HepG2 (cell line): ENCODE measurements around the gene LYZL2. TPM values are rescaled to one million over a fixed set of nuclear protein-coding genes. Genes with fewer than 3 reads are reported as not detected.

Experiments used
- ATAC-seq: fragments of 200-7000 bp; cut with Tn5 transposase; 3 replicates; pipeline ENCODE4 v1.9.1; 2020; ENCODE audit warnings: mild to moderate bottlenecking, moderate library complexity
- BruUV-seq: library from RNA; stranded (reverse); fragments of 400-500 nt; replicated peaks from 2 replicates; lab custom pipeline; 2021; lab: Mats Ljungman, UMichigan
- CTCF ChIA-PET: fragments of 300-600 bp; formaldehyde crosslinking; extraction: SDS; loops from one replicate; lab custom pipeline; 2021; ENCODE audit warnings: low total read pairs, inconsistent platforms, low intra/inter-chr PET ratio; lab: Yijun Ruan, JAX
- POLR2A ChIA-PET: fragments of 350-600 bp; sonication (Branson Sonifier 250); formaldehyde crosslinking; loops from one replicate; lab custom pipeline; 2020; ENCODE audit warnings: antibody characterized with exemption, inconsistent platforms; lab: Yijun Ruan, JAX
- DNase-seq: peaks from one replicate; pipeline ENCODE4 v3.0.0-alpha.2; 2015; ENCODE audit warnings: low spot score
- FAIRE-seq: peaks from 3 replicates; lab custom pipeline; 2011; peaks lifted over from hg19 to GRCh38; lab: Jason Lieb, UNC
- H2AFZ ChIP-seq: one replicate; pipeline ENCODE4 v1.6.1; 2011; ENCODE audit warnings: low read length, inconsistent platforms
- H3K27ac ChIP-seq: fragments of 300-600 bp; 3 replicates; pipeline ENCODE4 v1.8.0; 2011; ENCODE audit warnings: mixed run types, mild to moderate bottlenecking, mixed read lengths, low read length, inconsistent platforms; ENCODE audit not compliant: insufficient read depth; ENCODE audit errors: extremely low read length
- H3K27me3 ChIP-seq, 2 experiments: fragments of 200-600 bp in 1 of 2; 2 replicates in 1 of 2; 3 replicates in 1 of 2; pipeline versions ENCODE4 v1.6.0 to v1.8.0; 2011; ENCODE audit warnings: low read length in 2 of 2, mild to moderate bottlenecking in 2 of 2, moderate library complexity in 2 of 2, inconsistent platforms in 1 of 2; ENCODE audit not compliant: insufficient read depth in 2 of 2, control insufficient read depth in 1 of 2
- H3K36me3 ChIP-seq, 2 experiments: fragments of 200-600 bp in 1 of 2; replicated peaks in 1 of 2; 2 replicates in 1 of 2; 3 replicates in 1 of 2; pipeline versions ENCODE4 v1.5.1 to v1.8.0; 2011; ENCODE audit warnings: low read length in 2 of 2, inconsistent platforms in 1 of 2; ENCODE audit not compliant: insufficient read depth in 2 of 2, control insufficient read depth in 1 of 2
- H3K4me1 ChIP-seq: 2 replicates; pipeline ENCODE4 v1.5.1; 2012; ENCODE audit warnings: low read length, inconsistent platforms; ENCODE audit not compliant: insufficient read depth
- H3K4me2 ChIP-seq: 2 replicates; pipeline ENCODE4 v1.6.0; 2011; ENCODE audit warnings: low read depth, low read length, inconsistent platforms
- H3K4me3 ChIP-seq, 3 experiments: fragments of 200-600 bp in 1 of 3; sonication (generic), shearing (Covaris generic) in 1 of 3; replicated peaks in 1 of 3; 2 replicates each; pipeline ENCODE4 v1.5.1; 2011 to 2016; ENCODE audit warnings: low read length in 3 of 3, inconsistent platforms in 2 of 3, low read depth in 2 of 3, mild to moderate bottlenecking in 2 of 3, control low read depth in 1 of 3, mixed read lengths in 1 of 3; ENCODE audit not compliant: insufficient read depth in 1 of 3
- H3K79me2 ChIP-seq: one replicate; pipeline ENCODE4 v1.6.1; 2011; ENCODE audit warnings: low read length, inconsistent platforms; ENCODE audit not compliant: insufficient read depth
- H3K9ac ChIP-seq: 2 replicates; pipeline ENCODE4 v1.6.0; 2011; ENCODE audit warnings: mild to moderate bottlenecking, low read depth, low read length, inconsistent platforms; ENCODE audit not compliant: insufficient read depth
- H3K9me3 ChIP-seq: 2 replicates; pipeline ENCODE4 v1.5.1; 2012; ENCODE audit warnings: mild to moderate bottlenecking, low read length
- H4K20me1 ChIP-seq: 2 replicates; pipeline ENCODE4 v1.6.0; 2011; ENCODE audit warnings: inconsistent platforms, mild to moderate bottlenecking, low read length, moderate library complexity; ENCODE audit not compliant: insufficient read depth
- BORCS8-MEF2B ChIP-seq: sonication (generic); formaldehyde crosslinking; IDR thresholded peaks from 2 replicates; pipeline ENCODE4 v1.8.0; 2022; ENCODE audit warnings: mild to moderate bottlenecking, missing genetic modification reagents
- CEBPB ChIP-seq: IDR thresholded peaks from 2 replicates; pipeline ENCODE4 v1.6.1; 2011; ENCODE audit warnings: low read depth, low read length, improper control_type of control experiment, borderline replicate concordance
- EP300 ChIP-seq, 3 experiments: sonication (generic) in 1 of 3; formaldehyde crosslinking in 1 of 3; IDR thresholded peaks; 2 replicates each; pipeline versions ENCODE4 v1.5.1 to v1.6.1; 2011 to 2020; ENCODE audit warnings: low read depth in 2 of 3, low read length in 2 of 3, borderline replicate concordance in 1 of 3, improper control_type of control experiment in 1 of 3, mild to moderate bottlenecking in 1 of 3, missing genetic modification reagents in 1 of 3, moderate library complexity in 1 of 3
- ERF ChIP-seq: IDR thresholded peaks from 2 replicates; pipeline ENCODE4 v1.6.1; 2018; ENCODE audit warnings: missing biosample characterization, missing genetic modification reagents
- FOXK1 ChIP-seq: sonication (generic); formaldehyde crosslinking; IDR thresholded peaks from 2 replicates; pipeline ENCODE4 v1.4.0; 2020; ENCODE audit warnings: low read depth, missing genetic modification reagents, borderline replicate concordance
- KDM5A ChIP-seq: fragments of 200-600 bp; sonication (generic); IDR thresholded peaks from 2 replicates; pipeline ENCODE4 v1.7.0; 2018; ENCODE audit warnings: antibody characterized with exemption, mild to moderate bottlenecking, low read length, borderline replicate concordance
- KMT2B ChIP-seq: IDR thresholded peaks from 2 replicates; pipeline ENCODE4 v1.6.1; 2016; ENCODE audit warnings: missing genetic modification reagents, missing compliant biosample characterization
- NCOA2 ChIP-seq: sonication (generic); formaldehyde crosslinking; IDR thresholded peaks from 2 replicates; pipeline ENCODE4 v1.8.0; 2022; ENCODE audit warnings: inconsistent platforms
- NFIC ChIP-seq: IDR thresholded peaks from 2 replicates; pipeline ENCODE4 v1.6.1; 2012; ENCODE audit warnings: mild to moderate bottlenecking, low read length, inconsistent platforms
- NR2F6 ChIP-seq, 2 experiments: IDR thresholded peaks; 2 replicates each; pipeline ENCODE4 v1.6.1; 2016; ENCODE audit warnings: antibody characterized with exemption in 1 of 2, mild to moderate bottlenecking in 1 of 2
- ONECUT2 ChIP-seq: sonication (generic); formaldehyde crosslinking; IDR thresholded peaks from 2 replicates; pipeline ENCODE4 v1.4.0; 2020; ENCODE audit warnings: missing genetic modification reagents
- PHF21A ChIP-seq: sonication (generic); formaldehyde crosslinking; IDR thresholded peaks from 2 replicates; pipeline ENCODE4 v1.5.0; 2020; ENCODE audit warnings: mild to moderate bottlenecking, missing genetic modification reagents
- RARA ChIP-seq: IDR thresholded peaks from 2 replicates; pipeline ENCODE4 v1.6.1; 2016; ENCODE audit warnings: missing genetic modification reagents, missing compliant biosample characterization
- RBM39 ChIP-seq: fragments of 200-400 bp; formaldehyde crosslinking; IDR thresholded peaks from one replicate; pipeline ENCODE4 v1.6.1; 2018; ENCODE audit warnings: antibody characterized with exemption, mild to moderate bottlenecking, low read depth, low read length; ENCODE audit not compliant: poor library complexity, severe bottlenecking
- RNF2 ChIP-seq: fragments of 450-650 bp; conservative IDR thresholded peaks from 2 replicates; pipeline ENCODE4 v1.6.1; 2016; ENCODE audit warnings: low read depth
- SP2 ChIP-seq: sonication (generic); formaldehyde crosslinking; IDR thresholded peaks from 2 replicates; pipeline ENCODE4 v1.5.1; 2020; ENCODE audit warnings: mild to moderate bottlenecking, missing genetic modification reagents
- THAP11 ChIP-seq: IDR thresholded peaks from 2 replicates; pipeline ENCODE4 v1.6.1; 2016; ENCODE audit warnings: missing biosample characterization, missing genetic modification reagents
- ZBTB1 ChIP-seq: sonication (generic); formaldehyde crosslinking; IDR thresholded peaks from 2 replicates; pipeline ENCODE4 v1.4.0; 2020; ENCODE audit warnings: missing genetic modification reagents, borderline replicate concordance
- ZBTB21 ChIP-seq: sonication (generic); formaldehyde crosslinking; IDR thresholded peaks from 2 replicates; pipeline ENCODE4 v1.4.0; 2020; ENCODE audit warnings: missing genetic modification reagents
- ZNF256 ChIP-seq: sonication (generic); formaldehyde crosslinking; conservative IDR thresholded peaks from 2 replicates; pipeline ENCODE4 v1.4.0; 2020; ENCODE audit warnings: missing genetic modification reagents
- ZNF451 ChIP-seq: sonication (generic); formaldehyde crosslinking; IDR thresholded peaks from 2 replicates; pipeline ENCODE4 v1.5.0; 2020; ENCODE audit warnings: mild to moderate bottlenecking, missing genetic modification reagents
- ZNF484 ChIP-seq: sonication (generic); formaldehyde crosslinking; IDR thresholded peaks from 2 replicates; pipeline ENCODE4 v1.5.1; 2020; ENCODE audit warnings: mild to moderate bottlenecking, low read depth, missing genetic modification reagents, borderline replicate concordance
- WGBS: methylation state at CpG from one replicate; pipeline ENCODE4 v1.1.6; 2017; ENCODE audit warnings: low lambda C conversion rate; 5-methylcytosine and 5-hydroxymethylcytosine counted together
- in situ Hi-C: cut with HindIII; loops from 2 replicates; pipeline ENCODE4 v1.10.0; 2017; ENCODE audit warnings: low pct_unique_long_range_greater_than_20kb; ENCODE audit not compliant: extremely low pct_ligation_motif_present
- intact Hi-C: fragments of 100-400 bp; cut with micrococcal nuclease; formaldehyde crosslinking; loops from one replicate; pipeline ENCODE4 v1.10.0; 2022; ENCODE audit not compliant: unreplicated experiment
- polyA plus RNA-seq, 8 experiments: library from polyadenylated mRNA; depleted of rRNA in 3 of 8; stranded (reverse) in 7 of 8; unstranded in 1 of 8; fragments of >200 nt; fragmentation: Illumina TruSeq in 4 of 8; extraction: Trizol in 4 of 8; gene quantifications; 2 replicates each; pipeline versions ENCODE4 v1.2.1 to v1.2.3, GENCODE V29; 2011 to 2016; ENCODE audit warnings: low read depth in 4 of 8, missing spikeins in 1 of 8, mixed read lengths in 1 of 8; ENCODE audit not compliant: insufficient read depth in 1 of 8
- total RNA-seq, 5 experiments: library from RNA; depleted of rRNA; stranded (reverse); fragments of >200 nt; fragmentation: Illumina TruSeq; extraction: Trizol; gene quantifications; 2 replicates each; pipeline ENCODE4 v1.2.3, GENCODE V29; 2016; ENCODE audit warnings: low read depth in 1 of 5
- TF ChIP-seq, protein P1 (sequence below): sonication (generic); formaldehyde crosslinking; IDR thresholded peaks from 2 replicates; pipeline ENCODE4 v1.4.0; 2020; ENCODE audit warnings: mild to moderate bottlenecking, missing genetic modification reagents
- TF ChIP-seq, protein P2 (sequence below): sonication (generic); formaldehyde crosslinking; IDR thresholded peaks from 2 replicates; pipeline ENCODE4 v1.8.0; 2023; ENCODE audit warnings: mild to moderate bottlenecking, missing genetic modification reagents

Gene LYZL2
- total and polyA plus RNA-seq, 2 of the 13 experiments (the other 11 are each of a cell fraction or from before 2014, with no cell fraction given) = 0.20 to 0.63 TPM

DNA sequence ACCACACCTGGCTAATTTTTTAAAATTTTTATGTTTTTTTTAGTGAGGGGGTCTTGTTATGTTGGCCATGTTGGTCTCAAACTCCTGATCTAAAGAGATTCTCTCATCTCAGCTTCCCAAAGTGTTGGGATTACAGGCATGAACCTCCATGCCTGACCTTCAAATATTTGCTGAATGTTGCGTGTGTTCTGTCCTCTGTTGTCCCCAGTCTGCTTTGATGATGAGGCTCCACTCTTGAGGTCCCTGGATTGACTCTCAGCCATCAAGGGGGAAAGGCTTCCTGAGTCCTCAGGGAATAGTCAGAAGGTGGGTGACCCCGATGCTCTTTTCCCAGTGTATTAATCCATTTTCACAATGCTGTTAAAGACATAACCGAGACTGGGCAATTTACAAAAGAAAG, 26.0 kb downstream of the LYZL2 start (continued):
- no peak for TF ChIP-seq ZNF484
- TF ChIP-seq, protein P1, sequence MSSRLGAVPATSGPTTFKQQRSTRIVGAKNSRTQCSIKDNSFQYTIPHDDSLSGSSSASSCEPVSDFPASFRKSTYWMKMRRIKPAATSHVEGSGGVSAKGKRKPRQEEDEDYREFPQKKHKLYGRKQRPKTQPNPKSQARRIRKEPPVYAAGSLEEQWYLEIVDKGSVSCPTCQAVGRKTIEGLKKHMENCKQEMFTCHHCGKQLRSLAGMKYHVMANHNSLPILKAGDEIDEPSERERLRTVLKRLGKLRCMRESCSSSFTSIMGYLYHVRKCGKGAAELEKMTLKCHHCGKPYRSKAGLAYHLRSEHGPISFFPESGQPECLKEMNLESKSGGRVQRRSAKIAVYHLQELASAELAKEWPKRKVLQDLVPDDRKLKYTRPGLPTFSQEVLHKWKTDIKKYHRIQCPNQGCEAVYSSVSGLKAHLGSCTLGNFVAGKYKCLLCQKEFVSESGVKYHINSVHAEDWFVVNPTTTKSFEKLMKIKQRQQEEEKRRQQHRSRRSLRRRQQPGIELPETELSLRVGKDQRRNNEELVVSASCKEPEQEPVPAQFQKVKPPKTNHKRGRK (CRISPR knock-in tag) = no peak
- TF ChIP-seq RBM39 = no peak
- TF ChIP-seq BORCS8-MEF2B (CRISPR knock-in tag) = no peak
- TF ChIP-seq ZNF256 (CRISPR knock-in tag) = no peak
- TF ChIP-seq PHF21A (CRISPR knock-in tag) = no peak

DNA sequence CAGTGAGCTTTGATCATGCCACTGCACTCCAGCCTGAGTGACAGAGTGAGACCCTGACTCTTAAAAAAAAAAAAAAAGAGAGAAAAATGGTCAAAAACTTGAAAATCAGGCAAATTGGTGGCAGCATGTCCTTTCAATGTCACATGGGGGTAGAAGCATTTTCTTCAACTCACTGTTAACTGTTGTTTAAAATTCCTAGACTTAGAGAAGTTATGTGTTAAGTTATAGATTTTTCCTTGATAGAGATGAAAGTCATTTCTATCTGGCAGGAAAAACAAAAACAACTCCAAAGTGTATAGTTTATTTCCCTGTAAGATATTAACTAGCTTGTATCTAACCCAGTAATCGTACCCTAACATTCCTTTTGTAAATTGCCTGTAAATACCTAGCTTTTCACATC, 26.8 kb downstream of the LYZL2 start:
- no peaks in the 10 kb centered on the region for H3K9me3 ChIP-seq
- H4K20me1 ChIP-seq = no peaks in the 10 kb centered on the region
- no peak overlapping the region for H2AFZ ChIP-seq
- CTCF ChIA-PET = no interaction called here
- H3K4me2 ChIP-seq = no peak overlapping the region
- ATAC-seq (no peak), FAIRE-seq (no peak), DNase-seq (no peak)
- BruUV-seq = no TSS peak
- in situ Hi-C loops (loop anchor here (10.0 kb wide), 1 partner anchor 1288 kb away; no protein-coding TSS in a partner anchor), intact Hi-C loops (no loop called here)
- peak overlapping the region; percentile 97 for H3K27ac ChIP-seq
- H3K36me3 ChIP-seq = no peaks in the 10 kb centered on the region
- POLR2A ChIA-PET = interaction anchor here (0.6 to 5.2 kb wide), 5 partner anchors 11 to 169 kb away, joined by 3 to 30 read pairs (median 5); partner anchors contain the start of gene MAP3K8
- 9% methylated on average over 1 of the region's 1 CpG for WGBS
- H3K4me3 ChIP-seq = no peak overlapping the region; a peak in 1 of 6 replicates
- H3K27me3 ChIP-seq = no peaks in the 10 kb centered on the region
- no peaks in the 10 kb centered on the region for H3K79me2 ChIP-seq
- H3K4me1 ChIP-seq = peaks cover 71% of the 10 kb centered on the region
- no peak overlapping the region for H3K9ac ChIP-seq
- no peak for TF ChIP-seq ZBTB21 (CRISPR knock-in tag)
- TF ChIP-seq EP300 (IDR thresholded peaks at IDR 0.05; ENCODE audit: low read depth in 2 of 2, low read length in 2 of 2) = peak in 1 of 2 experiments; percentile 83; a peak in 1 of 4 replicates
- TF ChIP-seq EP300 (CRISPR knock-in tag; IDR thresholded peaks at IDR 0.05; ENCODE audit: borderline replicate concordance) = no peak
- TF ChIP-seq KDM5A = no peak
- TF ChIP-seq ONECUT2 (CRISPR knock-in tag) = peak; percentile 70
- TF ChIP-seq, protein P2, sequence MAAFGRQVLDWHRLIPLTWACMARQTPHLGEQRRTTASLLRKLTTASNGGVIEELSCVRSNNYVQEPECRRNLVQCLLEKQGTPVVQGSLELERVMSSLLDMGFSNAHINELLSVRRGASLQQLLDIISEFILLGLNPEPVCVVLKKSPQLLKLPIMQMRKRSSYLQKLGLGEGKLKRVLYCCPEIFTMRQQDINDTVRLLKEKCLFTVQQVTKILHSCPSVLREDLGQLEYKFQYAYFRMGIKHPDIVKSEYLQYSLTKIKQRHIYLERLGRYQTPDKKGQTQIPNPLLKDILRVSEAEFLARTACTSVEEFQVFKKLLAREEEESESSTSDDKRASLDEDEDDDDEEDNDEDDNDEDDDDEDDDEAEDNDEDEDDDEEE = no peak
- no peak for TF ChIP-seq CEBPB
- peak; percentile 37; the same call in 1 of the 2 replicates for TF ChIP-seq ERF (CRISPR knock-in tag)
- peak; percentile 29; the same call in 1 of the 2 replicates for TF ChIP-seq NR2F6 (IDR thresholded peaks at IDR 0.05)
- TF ChIP-seq NR2F6 (CRISPR knock-in tag; IDR thresholded peaks at IDR 0.05) = peak; percentile 45; the same call in 1 of the 2 replicates
- TF ChIP-seq SP2 = no peak
- peak; percentile 94 for TF ChIP-seq RARA
- TF ChIP-seq ZNF451 = no peak
- TF ChIP-seq NCOA2 (CRISPR knock-in tag) = peak; percentile 57; the same call in 1 of the 2 replicates
- peak; percentile 87 for TF ChIP-seq FOXK1 (CRISPR knock-in tag)
- no peak for TF ChIP-seq RNF2
- no peak for TF ChIP-seq ZBTB1
- 0 out of 2 replicates have a peak, but pooled peaks have one; percentile 33 for TF ChIP-seq THAP11 (CRISPR knock-in tag)
- peak; percentile 91 for TF ChIP-seq NFIC
- no peak for TF ChIP-seq KMT2B (CRISPR knock-in tag)
